ENCODE measurements around the gene ADAD2. TPM values are rescaled to one million over a fixed set of nuclear protein-coding genes. Genes with fewer than 3 reads are reported as not detected.

ADAD2 gene
- polyA plus RNA-seq, 12 donors = 0.37 to 2.4 (median 0.88) TPM; not detected in 3

DNA sequence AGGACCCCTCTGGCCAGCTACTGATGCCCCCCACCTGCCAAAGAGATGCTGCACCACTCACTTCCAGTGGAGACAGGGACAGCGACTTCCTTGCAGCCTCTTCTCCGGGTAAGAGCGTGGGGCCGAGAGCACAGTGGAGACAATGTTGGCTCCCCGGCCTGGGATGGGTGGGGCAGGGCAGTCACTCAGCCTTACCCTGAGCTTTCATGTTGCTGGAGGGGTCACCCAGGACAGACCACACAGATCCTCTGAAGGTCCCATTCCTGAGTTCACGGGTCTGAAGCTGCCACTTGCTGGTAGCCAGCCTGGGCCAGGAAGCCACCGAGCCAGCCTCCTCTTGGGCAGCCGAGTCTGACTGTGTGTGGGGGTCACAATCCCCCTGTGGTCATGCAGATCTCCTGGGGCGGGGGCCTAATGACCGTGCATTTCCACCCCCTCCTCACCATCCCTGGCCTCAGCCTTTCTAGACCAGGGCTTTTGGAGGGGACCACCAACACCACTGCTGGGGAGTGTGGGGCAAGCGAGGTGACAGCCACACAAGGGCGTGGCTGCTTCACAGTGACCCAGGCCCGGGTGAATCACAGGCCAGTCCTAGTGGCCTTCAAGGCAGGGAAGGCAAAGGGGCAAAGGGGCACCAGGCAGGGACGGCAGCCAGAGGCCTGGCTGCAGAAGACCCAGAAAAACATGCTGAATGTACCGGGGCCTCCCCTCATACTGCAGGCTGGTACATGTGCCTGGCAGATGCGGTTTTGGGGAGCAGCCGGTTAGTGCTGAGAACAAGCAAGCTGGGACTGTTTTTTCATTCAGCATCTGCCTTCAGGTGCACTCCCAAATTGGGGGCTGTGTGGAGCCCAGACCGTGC is 14.5 kb upstream of the ADAD2 start:
- no peak for DNase-seq

- no peak for DNase-seq
These were observed 13.2 kb upstream of the ADAD2 start for GRCh38 chr16:84177741-84178073.

DNA sequence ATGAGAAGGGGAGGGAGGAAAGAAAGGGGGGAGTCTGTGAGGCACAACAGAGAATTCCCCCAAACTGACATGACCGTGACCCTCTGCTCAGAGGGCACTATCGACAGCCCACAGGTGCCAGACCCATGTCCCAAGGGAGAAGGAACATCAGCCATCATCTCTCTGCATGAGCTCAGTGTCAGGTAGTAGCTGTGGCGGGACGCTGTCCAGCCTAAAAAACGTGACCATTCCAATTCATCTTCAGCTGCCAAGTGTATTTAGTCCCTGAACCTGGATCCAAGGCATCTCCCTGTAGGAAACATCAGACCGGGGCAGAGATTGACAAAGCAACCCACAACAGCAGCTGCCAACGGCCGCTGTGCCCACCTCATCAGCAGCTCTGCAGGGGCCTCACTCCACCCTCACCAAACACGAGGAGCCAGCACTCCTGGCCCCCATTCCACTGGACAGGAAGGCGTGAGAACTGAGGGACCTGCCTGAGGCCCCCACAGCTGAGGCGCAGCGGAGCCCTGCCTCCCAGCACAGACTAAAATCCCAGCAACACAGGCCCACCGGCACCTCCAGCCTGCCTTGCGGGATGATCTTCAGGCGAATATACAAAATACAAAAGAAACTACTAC is 12.7 kb upstream of the ADAD2 start:
- DNase-seq = no peak

DNA sequence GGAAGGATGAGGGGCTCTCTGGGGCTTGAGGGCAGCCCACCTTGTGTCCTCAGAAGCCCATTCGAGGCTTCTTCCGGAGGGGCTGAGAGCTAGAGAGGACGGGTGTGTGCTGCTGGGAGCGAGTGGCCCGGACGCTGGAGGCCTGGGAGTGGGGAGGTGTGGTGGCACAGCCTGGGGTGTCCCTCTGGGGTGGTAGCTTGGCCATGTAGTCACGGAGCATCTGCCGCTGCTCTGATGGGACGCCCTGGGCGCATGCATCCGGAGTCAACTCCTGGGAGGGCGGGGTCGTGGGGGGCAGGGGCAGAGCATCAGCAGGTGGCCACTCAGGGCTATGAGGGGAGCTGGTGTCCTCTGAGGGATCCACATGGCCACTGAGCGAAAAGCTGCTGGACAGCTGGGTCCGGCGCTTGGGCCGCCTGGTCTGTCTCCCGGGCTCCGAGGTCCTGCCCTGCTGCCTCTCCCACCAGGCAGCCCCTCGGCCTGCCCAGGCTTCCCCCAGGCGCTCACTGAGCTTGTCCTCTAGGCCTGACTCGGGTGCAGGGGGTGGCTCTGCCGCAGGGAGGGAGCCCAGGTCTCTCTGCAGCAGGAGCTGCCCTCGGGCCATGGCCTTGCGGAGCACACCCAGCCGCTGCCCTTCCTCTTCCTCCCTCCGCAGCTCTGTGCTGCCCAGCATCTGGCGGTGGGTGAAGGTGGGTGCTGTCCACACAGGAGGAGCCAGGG is 11.9 kb upstream of the ADAD2 start:
- no peak for DNase-seq

GRCh38 chr16:84179612-84180320 is 11.2 kb upstream of the ADAD2 start:
- no peak for DNase-seq

- no peak for DNase-seq
These were observed 10.3 kb upstream of the ADAD2 start for GRCh38 chr16:84180519-84181140.

- DNase-seq = no peak
These were observed 9.6 kb upstream of the ADAD2 start for GRCh38 chr16:84181144-84181915.

GRCh38 chr16:84182104-84182503 is 8.9 kb upstream of the ADAD2 start:
- no peak for DNase-seq

DNA sequence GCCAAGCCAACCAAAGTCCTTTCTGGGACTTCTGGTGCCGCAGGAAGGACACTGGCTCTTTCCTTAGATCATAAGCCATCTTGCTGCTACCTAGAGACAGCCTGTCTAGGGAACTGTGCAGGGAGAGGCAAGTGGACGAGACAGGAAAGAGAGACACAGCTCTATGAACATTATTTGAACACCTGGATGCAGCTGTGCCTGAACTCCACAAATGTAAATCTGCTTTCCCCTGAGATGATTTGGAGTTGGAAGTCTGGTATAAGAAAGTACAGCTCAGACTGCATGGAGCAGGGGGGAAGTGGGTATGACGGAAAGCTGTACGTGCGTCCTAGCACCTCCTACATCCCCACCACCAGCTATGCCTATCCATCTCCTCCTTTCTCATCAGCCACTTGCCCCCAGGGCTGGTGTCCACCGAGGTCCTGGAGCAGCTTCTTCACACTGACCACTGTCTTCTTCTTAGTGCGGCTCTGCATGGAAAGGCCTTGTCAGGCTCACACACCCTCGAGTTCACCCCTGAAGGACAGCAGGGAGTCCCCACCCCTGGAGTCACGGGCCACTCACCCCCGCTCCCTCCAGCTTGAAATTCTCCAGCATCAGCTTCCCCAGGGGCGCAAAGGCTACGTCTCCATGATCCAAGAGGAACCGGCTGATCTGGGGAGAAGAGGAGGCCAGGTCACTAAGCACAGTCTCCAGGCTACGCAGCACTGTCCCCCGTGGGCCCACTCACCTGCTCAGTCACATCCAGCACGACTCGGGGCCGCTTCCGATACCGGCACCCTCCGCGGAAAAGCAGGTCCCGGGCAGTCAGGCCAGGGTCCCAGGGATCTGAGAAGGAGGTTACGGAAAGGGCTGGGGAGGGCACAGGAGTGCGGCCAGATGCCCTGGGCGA is 8.0 kb upstream of the ADAD2 start:
- DNase-seq = no peak

- no peak for DNase-seq
These were observed 7.4 kb upstream of the ADAD2 start for GRCh38 chr16:84183572-84183875.

DNA sequence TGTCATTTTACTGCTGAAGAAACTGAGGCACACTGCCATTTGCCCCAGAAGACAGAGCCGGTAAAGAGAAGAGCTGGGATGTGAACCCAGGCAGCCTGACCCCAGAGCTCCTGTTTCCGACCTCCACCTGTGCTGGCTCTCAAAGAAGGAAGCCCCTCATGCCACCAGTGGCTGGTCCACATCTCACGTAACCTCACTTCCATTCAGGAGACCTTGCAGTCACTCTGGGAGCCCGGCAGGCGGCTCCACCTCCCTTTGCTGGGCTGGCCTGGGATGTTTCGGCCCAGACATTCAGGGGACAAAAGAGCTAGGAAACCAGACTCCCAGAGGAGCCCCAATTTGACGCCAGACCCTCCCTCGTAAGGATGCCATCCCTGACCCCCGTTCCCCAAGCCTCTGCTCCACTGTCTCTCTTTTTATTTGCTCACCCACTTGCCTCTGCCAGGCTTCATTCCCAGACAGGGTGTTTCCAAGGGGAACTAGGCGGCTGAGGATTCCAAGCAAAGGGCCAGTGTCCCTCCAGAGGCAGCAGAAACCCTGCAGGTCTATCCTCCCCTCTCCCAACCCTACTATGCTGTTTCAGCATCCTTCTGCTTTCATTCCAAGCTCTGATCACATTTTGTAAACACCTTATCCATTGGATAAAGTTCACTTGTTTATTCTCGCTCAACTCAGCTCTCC is 6.9 kb upstream of the ADAD2 start:
- no peak for DNase-seq

- DNase-seq = no peak
These were observed 6.2 kb upstream of the ADAD2 start for GRCh38 chr16:84184775-84185174.

GRCh38 chr16:84186685-84187437 is 4.1 kb upstream of the ADAD2 start, which contains the start of gene TAF1C:
Gene TAF1C, minus strand, starts transcription at chr16:84187057. Its CDS starts 2,069 bp downstream, at chr16:84184988.
- DNase-seq = peak; percentile 96

GRCh38 chr16:84191466-84191865 is 509 bp downstream of the ADAD2 start:
- no peak for DNase-seq

DNA sequence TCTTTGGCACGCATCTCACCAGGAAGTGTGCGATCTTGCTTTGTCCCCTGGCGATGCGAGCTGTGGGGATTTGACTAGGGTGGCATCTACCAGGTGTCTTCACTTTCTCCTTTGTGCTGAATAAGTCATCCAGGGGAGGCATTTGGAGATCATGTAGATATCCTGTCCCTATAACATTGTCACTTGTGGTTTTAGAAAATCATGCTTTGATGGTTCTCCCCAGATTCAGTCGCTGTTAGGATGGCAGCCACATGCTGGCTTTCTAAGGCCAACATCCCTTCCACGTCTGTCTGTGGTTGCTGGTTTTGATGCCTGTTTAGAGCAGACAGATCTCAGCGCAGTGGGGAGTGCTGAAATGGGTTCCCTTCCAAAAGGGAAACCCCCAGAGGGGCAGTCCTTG is 2.5 kb downstream of the ADAD2 start:
- DNase-seq = no peak

- no peak for DNase-seq
These were observed 3.1 kb downstream of the ADAD2 start for GRCh38 chr16:84194018-84194417.

DNA sequence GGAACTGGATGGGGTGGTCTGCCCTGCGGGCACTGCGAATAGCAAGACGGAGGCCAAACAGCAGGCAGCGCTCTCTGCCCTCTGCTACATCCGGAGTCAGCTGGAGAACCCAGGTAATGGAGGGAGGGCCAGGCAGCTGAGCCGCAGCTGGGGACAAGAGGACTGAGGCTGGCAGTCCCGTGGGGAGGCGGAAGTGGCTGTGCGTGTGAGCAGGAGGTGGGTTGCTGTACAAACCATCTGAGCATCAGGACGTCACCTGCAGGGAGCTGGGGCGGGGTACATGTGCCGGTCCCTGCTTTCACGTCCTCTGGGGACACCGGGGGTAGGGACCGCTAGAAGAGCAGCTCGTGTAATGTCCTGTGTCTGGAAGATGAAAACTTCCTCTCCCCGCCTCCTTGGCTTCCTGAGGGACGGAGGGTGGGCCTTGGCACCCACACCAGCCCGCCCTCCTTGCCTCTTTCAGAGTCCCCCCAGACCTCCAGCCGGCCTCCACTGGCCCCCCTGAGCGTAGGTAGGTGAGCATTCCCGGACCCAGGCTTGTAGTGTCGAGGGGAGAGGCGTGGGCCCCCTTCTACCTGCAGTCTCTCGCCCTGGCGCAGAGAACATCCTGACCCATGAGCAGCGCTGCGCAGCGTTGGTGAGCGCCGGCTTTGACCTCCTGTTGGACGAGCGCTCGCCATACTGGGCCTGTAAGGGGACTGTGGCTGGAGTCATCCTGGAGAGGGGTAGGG is 3.7 kb downstream of the ADAD2 start:
- no peak for DNase-seq
